ENCODE data around the gene MUSK. TPM values are rescaled to one million over a fixed set of nuclear protein-coding genes. Genes with fewer than 3 reads are reported as not detected.
A peak's percentile ranks its signal among the peaks of the same experiment; 100 is the strongest.

The MUSK gene
- total RNA-seq, 2 donors from 2014 or later = 0.71 TPM; not detected in 1

DNA sequence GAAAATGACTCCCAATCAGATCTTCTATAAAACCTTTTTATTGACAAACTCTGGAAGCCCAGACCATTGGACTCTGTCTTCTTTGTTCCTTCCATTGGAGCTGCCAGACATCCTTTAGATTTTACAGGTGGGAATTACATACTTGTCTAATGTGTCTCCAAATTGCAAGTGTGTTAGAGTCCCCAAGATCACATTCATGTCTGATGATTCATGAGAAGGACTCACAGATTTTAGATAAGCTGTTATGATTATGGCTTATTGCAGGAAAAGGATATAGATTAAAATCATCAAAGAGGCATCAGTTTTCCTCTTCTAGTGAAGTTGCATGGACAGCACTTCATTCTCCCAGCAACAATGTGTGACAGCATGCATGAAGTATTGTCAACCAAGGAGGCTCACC, 70.4 kb downstream of the MUSK start:
- Histone ChIP-seq H3K4me1 (ENCODE audit: control insufficient read depth in 1 of 2, low read depth in 2 of 2) (peaks cover 4 to 22% of the 10 kb centered on the region in 2 donors), H3K27me3 (replicated peaks; ENCODE audit: insufficient read depth) (no peaks in the 10 kb centered on the region), H3K27ac (no peak overlapping the region), H3K36me3 (no peaks in the 10 kb centered on the region), H3K4me3 (no peak overlapping the region), H3K9me3 (no peaks in the 10 kb centered on the region)
- TF ChIP-seq, protein P1, sequence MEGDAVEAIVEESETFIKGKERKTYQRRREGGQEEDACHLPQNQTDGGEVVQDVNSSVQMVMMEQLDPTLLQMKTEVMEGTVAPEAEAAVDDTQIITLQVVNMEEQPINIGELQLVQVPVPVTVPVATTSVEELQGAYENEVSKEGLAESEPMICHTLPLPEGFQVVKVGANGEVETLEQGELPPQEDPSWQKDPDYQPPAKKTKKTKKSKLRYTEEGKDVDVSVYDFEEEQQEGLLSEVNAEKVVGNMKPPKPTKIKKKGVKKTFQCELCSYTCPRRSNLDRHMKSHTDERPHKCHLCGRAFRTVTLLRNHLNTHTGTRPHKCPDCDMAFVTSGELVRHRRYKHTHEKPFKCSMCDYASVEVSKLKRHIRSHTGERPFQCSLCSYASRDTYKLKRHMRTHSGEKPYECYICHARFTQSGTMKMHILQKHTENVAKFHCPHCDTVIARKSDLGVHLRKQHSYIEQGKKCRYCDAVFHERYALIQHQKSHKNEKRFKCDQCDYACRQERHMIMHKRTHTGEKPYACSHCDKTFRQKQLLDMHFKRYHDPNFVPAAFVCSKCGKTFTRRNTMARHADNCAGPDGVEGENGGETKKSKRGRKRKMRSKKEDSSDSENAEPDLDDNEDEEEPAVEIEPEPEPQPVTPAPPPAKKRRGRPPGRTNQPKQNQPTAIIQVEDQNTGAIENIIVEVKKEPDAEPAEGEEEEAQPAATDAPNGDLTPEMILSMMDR (IDR thresholded peaks at IDR 0.05) = no peak
- no peak for DNase-seq (ENCODE audit: low spot score)
- ATAC-seq (ENCODE audit: insufficient number of reproducible peaks, low FRiP score, low read depth) = no peak

DNA sequence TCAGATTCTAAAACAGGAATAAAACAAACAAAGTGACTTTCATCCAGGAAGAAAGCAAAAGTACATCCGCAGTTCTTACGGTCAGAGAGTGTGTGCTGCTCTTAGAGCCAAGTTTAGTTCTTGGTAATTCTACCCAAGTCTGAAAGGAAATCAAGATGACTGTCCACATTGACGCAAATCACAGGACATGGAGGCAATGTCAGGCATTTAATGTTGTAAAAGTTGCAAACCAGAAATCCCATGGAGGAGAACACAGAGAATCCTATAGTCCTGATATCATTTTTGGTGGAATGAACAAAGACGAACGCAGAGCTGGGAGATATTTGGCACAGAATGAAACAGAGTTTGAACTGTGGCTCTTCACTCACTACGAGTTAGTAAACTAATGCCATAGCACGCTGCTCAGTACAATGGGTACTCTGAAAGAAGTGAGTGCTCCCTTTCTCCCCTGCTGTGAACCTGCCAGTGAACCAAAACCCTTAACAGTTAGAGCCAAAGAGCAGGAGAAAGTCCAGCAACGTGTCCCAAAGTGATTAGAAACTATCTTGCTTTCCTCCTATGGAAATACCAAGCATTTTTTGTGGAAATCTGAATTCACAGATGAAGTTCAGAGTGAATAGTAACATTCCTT, 74.3 kb downstream of the MUSK start:
- peaks cover 28 to 54% of the 10 kb centered on the region in 2 donors for H3K4me1 ChIP-seq (ENCODE audit: control insufficient read depth in 1 of 2, low read depth in 2 of 2)
- TF ChIP-seq, protein P1 (IDR thresholded peaks at IDR 0.05) = no peak
- ATAC-seq (ENCODE audit: insufficient number of reproducible peaks, low FRiP score, low read depth) (peak; percentile 82), DNase-seq (ENCODE audit: low spot score) (no peak)
- no peaks in the 10 kb centered on the region for H3K9me3 ChIP-seq
- H3K27me3 ChIP-seq (replicated peaks; ENCODE audit: insufficient read depth) = no peaks in the 10 kb centered on the region
- H3K27ac ChIP-seq = peak overlapping the region; percentile 79 to 92
- H3K4me3 ChIP-seq = peak overlapping the region; percentile 10
- no peaks in the 10 kb centered on the region for H3K36me3 ChIP-seq

DNA sequence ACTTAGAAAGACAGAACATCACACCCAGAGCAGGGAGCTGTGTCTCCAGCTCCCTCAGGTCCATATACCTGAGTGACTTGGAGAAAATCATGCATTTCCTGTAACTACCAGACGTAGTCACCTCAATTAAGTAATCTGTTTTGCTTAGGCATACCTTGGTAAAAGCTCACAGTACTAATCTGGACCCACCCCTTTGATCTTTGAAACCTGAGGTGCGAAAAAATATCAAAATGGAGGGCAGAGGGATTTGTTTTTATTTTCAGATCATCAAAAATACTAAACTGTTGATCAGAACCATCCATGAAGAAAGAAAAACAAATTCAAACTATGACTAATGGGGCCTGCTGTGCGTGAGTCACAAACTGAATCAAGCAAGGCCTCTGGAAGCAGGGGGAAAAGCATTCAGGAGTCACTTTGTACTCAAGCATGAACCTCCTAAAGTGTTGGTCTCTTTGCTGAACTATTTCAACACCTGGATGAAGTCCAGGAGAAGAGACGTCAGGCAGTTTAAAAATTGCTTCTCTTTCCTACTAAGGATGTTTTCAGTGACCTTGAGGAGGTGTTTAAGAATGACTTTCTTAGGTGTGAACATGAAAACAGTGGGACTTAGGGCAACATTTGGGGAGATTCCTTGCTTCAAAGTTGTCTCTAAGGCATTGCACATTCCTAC, 76.3 kb downstream of the MUSK start:
- Histone ChIP-seq H3K9me3 (no peaks in the 10 kb centered on the region), H3K27ac (peak overlapping the region; percentile 79 to 92), H3K4me1 (ENCODE audit: control insufficient read depth in 1 of 2, low read depth in 2 of 2) (peaks cover 32 to 69% of the 10 kb centered on the region in 2 donors), H3K27me3 (replicated peaks; ENCODE audit: insufficient read depth) (no peaks in the 10 kb centered on the region), H3K4me3 (no peak overlapping the region), H3K36me3 (no peaks in the 10 kb centered on the region)
- ATAC-seq (ENCODE audit: insufficient number of reproducible peaks, low FRiP score, low read depth) = peak; percentile 95
- DNase-seq (ENCODE audit: low spot score) = peak; percentile 12
- TF ChIP-seq, protein P1 (IDR thresholded peaks at IDR 0.05) = no peak

DNA sequence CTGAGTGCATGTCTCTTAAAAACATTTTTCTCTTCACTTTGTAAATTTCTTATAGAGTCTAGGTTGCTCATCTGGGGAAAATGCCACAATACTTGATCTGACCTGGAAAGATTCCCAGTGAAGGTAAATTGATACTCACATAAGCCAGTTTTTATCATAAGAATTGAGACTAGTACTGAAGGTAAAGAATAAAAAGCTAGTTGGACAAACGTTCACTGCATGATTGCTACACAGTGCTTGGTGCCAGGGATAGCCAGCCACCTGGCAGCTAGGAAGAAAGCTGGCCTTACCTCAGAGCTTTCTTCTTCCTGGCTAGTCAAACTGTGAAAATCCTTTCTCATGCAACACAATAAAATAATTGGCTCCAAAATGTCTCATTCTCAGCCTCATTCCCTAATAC, 77.1 kb downstream of the MUSK start:
- Histone ChIP-seq H3K27ac (peak overlapping the region; percentile 79 to 92), H3K4me3 (no peak overlapping the region), H3K4me1 (ENCODE audit: control insufficient read depth in 1 of 2, low read depth in 2 of 2) (peaks cover 35 to 76% of the 10 kb centered on the region in 2 donors), H3K9me3 (no peaks in the 10 kb centered on the region), H3K36me3 (no peaks in the 10 kb centered on the region), H3K27me3 (replicated peaks; ENCODE audit: insufficient read depth) (no peaks in the 10 kb centered on the region)
- DNase-seq (ENCODE audit: low spot score) (no peak), ATAC-seq (ENCODE audit: insufficient number of reproducible peaks, low FRiP score, low read depth) (no peak)
- TF ChIP-seq, protein P1 (IDR thresholded peaks at IDR 0.05) = no peak

DNA sequence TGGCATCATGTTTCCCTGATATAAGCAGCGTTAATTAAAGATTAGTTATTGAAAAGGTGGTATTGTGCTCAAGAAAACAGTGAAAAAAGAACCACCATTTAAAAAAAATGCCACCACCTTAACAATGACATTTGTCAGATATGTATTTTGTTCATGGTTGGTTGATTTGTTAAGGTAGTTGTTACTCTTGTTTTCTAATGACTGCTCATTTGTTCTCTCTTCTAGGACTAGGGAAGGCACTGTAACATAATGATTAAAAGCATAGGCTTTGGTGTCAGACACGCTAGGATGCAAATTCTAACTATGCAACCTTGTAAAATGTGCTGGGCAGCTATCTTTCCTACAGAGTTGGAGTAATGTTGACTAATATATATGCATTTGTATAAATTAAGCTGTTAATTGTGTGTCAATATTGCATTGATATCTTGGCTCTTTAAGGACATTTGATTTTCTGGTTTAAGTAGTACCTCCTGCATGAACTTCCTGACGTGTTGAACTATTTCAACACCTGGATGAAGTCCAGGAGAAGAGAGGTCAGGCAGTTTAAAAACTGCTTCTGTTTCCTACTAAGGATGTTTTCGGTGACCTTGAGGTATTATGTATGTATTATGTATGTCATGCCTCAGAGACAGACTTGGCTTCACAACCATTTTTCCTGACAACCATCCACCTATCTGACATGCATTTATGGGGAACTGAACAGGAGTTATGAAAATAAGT, 77.8 kb downstream of the MUSK start:
- DNase-seq (ENCODE audit: low spot score) (no peak), ATAC-seq (ENCODE audit: insufficient number of reproducible peaks, low FRiP score, low read depth) (no peak)
- H3K4me1 ChIP-seq (ENCODE audit: control insufficient read depth in 1 of 2, low read depth in 2 of 2) = peaks cover 35 to 76% of the 10 kb centered on the region in 2 donors
- H3K27me3 ChIP-seq (replicated peaks; ENCODE audit: insufficient read depth) = no peaks in the 10 kb centered on the region
- no peaks in the 10 kb centered on the region for H3K36me3 ChIP-seq
- TF ChIP-seq, protein P1 (IDR thresholded peaks at IDR 0.05) = no peak
- H3K9me3 ChIP-seq = no peaks in the 10 kb centered on the region
- H3K4me3 ChIP-seq = no peak overlapping the region
- peak overlapping the region; percentile 79 to 92 for H3K27ac ChIP-seq
